Measurements from ENCODE around the gene SYNGR1. TPM values are rescaled to one million over a fixed set of nuclear protein-coding genes. Genes with fewer than 3 reads are reported as not detected.
A peak's percentile ranks its signal among the peaks of the same experiment; 100 is the strongest.
"Not testable (repeated sequence)": the region's sequence is repeated elsewhere in the genome, so short reads cannot be mapped to it uniquely, and the experiment has no call there.

Gene SYNGR1
- total RNA-seq, 1 donor from 2014 or later = 5.7 TPM

GRCh38 chr22:39350757-39351688, 1.2 kb downstream of the SYNGR1 start:
- H3K4me1 ChIP-seq (ENCODE audit: control insufficient read depth in 3 of 3, insufficient read depth in 3 of 3, low read length in 3 of 3) = peaks cover 7 to 13% (median 12%) of the 10 kb centered on the region in 3 donors
- no peak overlapping the region for H3K27ac ChIP-seq (ENCODE audit: low read depth, low read length)
- peak overlapping the region; percentile 75 to 87 (median 83) for H3K4me3 ChIP-seq (ENCODE audit: low read length in 3 of 3)
- peak overlapping the region; percentile 73 to 85 (median 84) for H3K9ac ChIP-seq (ENCODE audit: low read depth in 1 of 3, low read length in 3 of 3)
- H3K36me3 ChIP-seq (ENCODE audit: control insufficient read depth in 3 of 3, insufficient read depth in 3 of 3, low read length in 3 of 3) = no peaks in the 10 kb centered on the region
- H3K9me3 ChIP-seq (ENCODE audit: control insufficient read depth in 3 of 3, low read length in 3 of 3) = no peaks in the 10 kb centered on the region
- H3K27me3 ChIP-seq (ENCODE audit: control insufficient read depth in 3 of 3, insufficient read depth in 3 of 3, low read length in 3 of 3) = no peaks in the 10 kb centered on the region

GRCh38 chr22:39351689-39352214, 2.0 kb downstream of the SYNGR1 start:
- Histone ChIP-seq H3K9ac (ENCODE audit: low read depth in 1 of 3, low read length in 3 of 3) (no peak overlapping the region), H3K36me3 (ENCODE audit: control insufficient read depth in 3 of 3, insufficient read depth in 3 of 3, low read length in 3 of 3) (no peaks in the 10 kb centered on the region), H3K9me3 (ENCODE audit: control insufficient read depth in 3 of 3, low read length in 3 of 3) (no peaks in the 10 kb centered on the region), H3K27ac (ENCODE audit: low read depth, low read length) (no peak overlapping the region), H3K4me3 (ENCODE audit: low read length in 3 of 3) (no peak overlapping the region), H3K4me1 (ENCODE audit: control insufficient read depth in 3 of 3, insufficient read depth in 3 of 3, low read length in 3 of 3) (peaks cover 12 to 16% (median 13%) of the 10 kb centered on the region in 3 donors), H3K27me3 (ENCODE audit: control insufficient read depth in 3 of 3, insufficient read depth in 3 of 3, low read length in 3 of 3) (no peaks in the 10 kb centered on the region)

GRCh38 chr22:39352306-39352891, 2.6 kb downstream of the SYNGR1 start:
- no peaks in the 10 kb centered on the region for H3K27me3 ChIP-seq (ENCODE audit: control insufficient read depth in 3 of 3, insufficient read depth in 3 of 3, low read length in 3 of 3)
- no peak overlapping the region for H3K4me3 ChIP-seq (ENCODE audit: low read length in 3 of 3)
- H3K27ac ChIP-seq (ENCODE audit: low read depth, low read length) = no peak overlapping the region
- H3K4me1 ChIP-seq (ENCODE audit: control insufficient read depth in 3 of 3, insufficient read depth in 3 of 3, low read length in 3 of 3) = peaks cover 12 to 16% (median 14%) of the 10 kb centered on the region in 3 donors
- H3K9ac ChIP-seq (ENCODE audit: low read depth in 1 of 3, low read length in 3 of 3) = no peak overlapping the region
- no peaks in the 10 kb centered on the region for H3K36me3 ChIP-seq (ENCODE audit: control insufficient read depth in 3 of 3, insufficient read depth in 3 of 3, low read length in 3 of 3)
- H3K9me3 ChIP-seq (ENCODE audit: control insufficient read depth in 3 of 3, low read length in 3 of 3) = no peaks in the 10 kb centered on the region

GRCh38 chr22:39353346-39353745, 3.6 kb downstream of the SYNGR1 start:
- Histone ChIP-seq H3K4me3 (ENCODE audit: low read length in 3 of 3) (no peak overlapping the region), H3K27me3 (ENCODE audit: control insufficient read depth in 3 of 3, insufficient read depth in 3 of 3, low read length in 3 of 3) (no peaks in the 10 kb centered on the region), H3K36me3 (ENCODE audit: control insufficient read depth in 3 of 3, insufficient read depth in 3 of 3, low read length in 3 of 3) (no peaks in the 10 kb centered on the region), H3K9me3 (ENCODE audit: control insufficient read depth in 3 of 3, low read length in 3 of 3) (no peaks in the 10 kb centered on the region), H3K9ac (ENCODE audit: low read depth in 1 of 3, low read length in 3 of 3) (no peak overlapping the region), H3K27ac (ENCODE audit: low read depth, low read length) (no peak overlapping the region), H3K4me1 (ENCODE audit: control insufficient read depth in 3 of 3, insufficient read depth in 3 of 3, low read length in 3 of 3) (peaks cover 12 to 16% (median 14%) of the 10 kb centered on the region in 3 donors)

GRCh38 chr22:39355080-39355479, 5.3 kb downstream of the SYNGR1 start:
- no peaks in the 10 kb centered on the region for H3K9me3 ChIP-seq (ENCODE audit: control insufficient read depth in 3 of 3, low read length in 3 of 3)
- H3K4me3 ChIP-seq (ENCODE audit: low read length in 3 of 3) = no peak overlapping the region
- peaks cover 9 to 16% (median 14%) of the 10 kb centered on the region in 3 donors for H3K4me1 ChIP-seq (ENCODE audit: control insufficient read depth in 3 of 3, insufficient read depth in 3 of 3, low read length in 3 of 3)
- H3K36me3 ChIP-seq (ENCODE audit: control insufficient read depth in 3 of 3, insufficient read depth in 3 of 3, low read length in 3 of 3) = peaks cover 0 to 5% (median 4%) of the 10 kb centered on the region in 3 donors
- no peak overlapping the region for H3K9ac ChIP-seq (ENCODE audit: low read depth in 1 of 3, low read length in 3 of 3)
- no peaks in the 10 kb centered on the region for H3K27me3 ChIP-seq (ENCODE audit: control insufficient read depth in 3 of 3, insufficient read depth in 3 of 3, low read length in 3 of 3)
- no peak overlapping the region for H3K27ac ChIP-seq (ENCODE audit: low read depth, low read length)

GRCh38 chr22:39355805-39356204, 6.0 kb downstream of the SYNGR1 start:
- not testable (repeated sequence) for H3K27me3 ChIP-seq (ENCODE audit: control insufficient read depth in 3 of 3, insufficient read depth in 3 of 3, low read length in 3 of 3); H3K36me3 ChIP-seq (ENCODE audit: control insufficient read depth in 3 of 3, insufficient read depth in 3 of 3, low read length in 3 of 3); H3K9me3 ChIP-seq (ENCODE audit: control insufficient read depth in 3 of 3, low read length in 3 of 3); H3K27ac ChIP-seq (ENCODE audit: low read depth, low read length); H3K9ac ChIP-seq (ENCODE audit: low read depth in 1 of 3, low read length in 3 of 3); H3K4me3 ChIP-seq (ENCODE audit: low read length in 3 of 3)
- peaks cover 3 to 10% (median 8%) of the 10 kb centered on the region in 3 donors for H3K4me1 ChIP-seq (ENCODE audit: control insufficient read depth in 3 of 3, insufficient read depth in 3 of 3, low read length in 3 of 3)

GRCh38 chr22:39356464-39356863, 6.7 kb downstream of the SYNGR1 start:
- Histone ChIP-seq H3K4me1 (ENCODE audit: control insufficient read depth in 3 of 3, insufficient read depth in 3 of 3, low read length in 3 of 3) (peaks cover 2 to 7% (median 4%) of the 10 kb centered on the region in 3 donors), H3K27ac (ENCODE audit: low read depth, low read length) (no peak overlapping the region), H3K9ac (ENCODE audit: low read depth in 1 of 3, low read length in 3 of 3) (peak overlapping the region in 1 of 3 donors; percentile 50)

GRCh38 chr22:39357110-39358108, 7.6 kb downstream of the SYNGR1 start:
- H3K4me3 ChIP-seq (ENCODE audit: low read length in 3 of 3) = not testable (repeated sequence)

More at GRCh38 chr22:39356464-39356863, 6.7 kb downstream of the SYNGR1 start:
- Histone ChIP-seq H3K9me3 (ENCODE audit: control insufficient read depth in 3 of 3, low read length in 3 of 3) (no peaks in the 10 kb centered on the region), H3K27me3 (ENCODE audit: control insufficient read depth in 3 of 3, insufficient read depth in 3 of 3, low read length in 3 of 3) (no peaks in the 10 kb centered on the region), H3K4me3 (ENCODE audit: low read length in 3 of 3) (no peak overlapping the region), H3K36me3 (ENCODE audit: control insufficient read depth in 3 of 3, insufficient read depth in 3 of 3, low read length in 3 of 3) (peaks cover 0 to 5% (median 4%) of the 10 kb centered on the region in 3 donors)

GRCh38 chr22:39358197-39358596, 8.4 kb downstream of the SYNGR1 start:
- H3K36me3 ChIP-seq (ENCODE audit: control insufficient read depth in 3 of 3, insufficient read depth in 3 of 3, low read length in 3 of 3); H3K27me3 ChIP-seq (ENCODE audit: control insufficient read depth in 3 of 3, insufficient read depth in 3 of 3, low read length in 3 of 3); H3K27ac ChIP-seq (ENCODE audit: low read depth, low read length); H3K9me3 ChIP-seq (ENCODE audit: control insufficient read depth in 3 of 3, low read length in 3 of 3); H3K4me3 ChIP-seq (ENCODE audit: low read length in 3 of 3); H3K4me1 ChIP-seq (ENCODE audit: control insufficient read depth in 3 of 3, insufficient read depth in 3 of 3, low read length in 3 of 3); H3K9ac ChIP-seq (ENCODE audit: low read depth in 1 of 3, low read length in 3 of 3): not testable (repeated sequence)

More at GRCh38 chr22:39357110-39358108, 7.6 kb downstream of the SYNGR1 start:
- H3K36me3 ChIP-seq (ENCODE audit: control insufficient read depth in 3 of 3, insufficient read depth in 3 of 3, low read length in 3 of 3); H3K9ac ChIP-seq (ENCODE audit: low read depth in 1 of 3, low read length in 3 of 3); H3K27ac ChIP-seq (ENCODE audit: low read depth, low read length); H3K4me1 ChIP-seq (ENCODE audit: control insufficient read depth in 3 of 3, insufficient read depth in 3 of 3, low read length in 3 of 3); H3K9me3 ChIP-seq (ENCODE audit: control insufficient read depth in 3 of 3, low read length in 3 of 3); H3K27me3 ChIP-seq (ENCODE audit: control insufficient read depth in 3 of 3, insufficient read depth in 3 of 3, low read length in 3 of 3): not testable (repeated sequence)
